BLaER1 treated with 17β-estradiol and CSF1 and Interleukin-3, amounts not matched to agents 10 nM and 100 nM (cell line): ENCODE data around the gene LDLRAD3.

ENCODE experiments used
- H3K27ac ChIP-seq, 11 experiments: shearing (Covaris generic); formaldehyde crosslinking; 2 replicates each; pipeline ENCODE4 v1.8.1; 2022
- H3K27me3 ChIP-seq, 11 experiments: shearing (Covaris generic); formaldehyde crosslinking; 2 replicates each; pipeline ENCODE4 v1.8.1; 2022
- H3K36me3 ChIP-seq, 11 experiments: shearing (Covaris generic); formaldehyde crosslinking; 2 replicates each; pipeline ENCODE4 v1.8.1; 2022
- H3K4me1 ChIP-seq, 10 experiments: shearing (Covaris generic); formaldehyde crosslinking; 2 replicates each; pipeline ENCODE4 v1.8.1; 2022
- H3K4me2 ChIP-seq, 11 experiments: shearing (Covaris generic); formaldehyde crosslinking; 2 replicates each; pipeline ENCODE4 v1.8.1; 2022
- H3K4me3 ChIP-seq, 10 experiments: shearing (Covaris generic); formaldehyde crosslinking; 2 replicates each; pipeline ENCODE4 v1.8.1; 2022
- H3K9ac ChIP-seq, 11 experiments: shearing (Covaris generic); formaldehyde crosslinking; 2 replicates each; pipeline ENCODE4 v1.8.1; 2022
- H3K9me3 ChIP-seq, 11 experiments: shearing (Covaris generic); formaldehyde crosslinking; replicated peaks in 1 of 11; 2 replicates each; pipeline ENCODE4 v1.8.1; 2022
- H4K20me1 ChIP-seq, 11 experiments: shearing (Covaris generic); formaldehyde crosslinking; 2 replicates each; pipeline ENCODE4 v1.8.1; 2022
- Cebpa-rat ChIP-seq, 11 experiments: shearing (Covaris generic); IDR thresholded peaks; 2 replicates each; pipeline ENCODE4 v1.8.1; 2022

LDLRAD3 gene

DNA sequence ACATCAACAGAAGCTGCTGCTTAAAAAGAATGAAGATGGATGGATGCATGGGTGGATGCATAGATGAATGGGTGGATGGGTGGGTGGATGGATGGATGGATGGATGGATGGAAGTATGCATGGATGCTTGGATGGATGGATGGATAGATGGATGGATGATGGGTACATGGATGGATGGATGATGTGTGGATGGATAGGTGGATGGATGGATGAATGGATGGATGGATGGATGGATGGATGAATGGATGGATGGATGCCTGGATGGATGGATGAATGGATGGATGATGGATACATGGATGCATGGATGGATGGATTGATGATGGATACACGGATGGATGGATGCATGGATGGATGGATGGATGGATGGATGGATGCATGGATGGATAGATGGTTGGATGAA is 110.8 kb downstream of the LDLRAD3 start:
- H3K27me3 ChIP-seq, result no peaks in the 10 kb centered on the region
- no peak for TF ChIP-seq Cebpa-rat (IDR thresholded peaks at IDR 0.05)
- no peak overlapping the region for H3K4me3 ChIP-seq
- H3K36me3 ChIP-seq, result peaks cover 20 to 71% (median 48%) of the 10 kb centered on the region in 11 experiments; a peak in 21 of 22 replicates
- H3K4me1 ChIP-seq, result peaks cover 0 to 40% (median 18%) of the 10 kb centered on the region in 10 experiments; a peak in 15 of 20 replicates
- peaks cover 0 to 16% (median 0%) of the 10 kb centered on the region in 11 experiments; a peak in 4 of 22 replicates for H4K20me1 ChIP-seq
- peaks cover 12 to 49% (median 25%) of the 10 kb centered on the region in 11 experiments for H3K9me3 ChIP-seq
- no peak overlapping the region for H3K27ac ChIP-seq
- H3K9ac ChIP-seq, result no peak overlapping the region
- H3K4me2 ChIP-seq, result no peak overlapping the region

DNA sequence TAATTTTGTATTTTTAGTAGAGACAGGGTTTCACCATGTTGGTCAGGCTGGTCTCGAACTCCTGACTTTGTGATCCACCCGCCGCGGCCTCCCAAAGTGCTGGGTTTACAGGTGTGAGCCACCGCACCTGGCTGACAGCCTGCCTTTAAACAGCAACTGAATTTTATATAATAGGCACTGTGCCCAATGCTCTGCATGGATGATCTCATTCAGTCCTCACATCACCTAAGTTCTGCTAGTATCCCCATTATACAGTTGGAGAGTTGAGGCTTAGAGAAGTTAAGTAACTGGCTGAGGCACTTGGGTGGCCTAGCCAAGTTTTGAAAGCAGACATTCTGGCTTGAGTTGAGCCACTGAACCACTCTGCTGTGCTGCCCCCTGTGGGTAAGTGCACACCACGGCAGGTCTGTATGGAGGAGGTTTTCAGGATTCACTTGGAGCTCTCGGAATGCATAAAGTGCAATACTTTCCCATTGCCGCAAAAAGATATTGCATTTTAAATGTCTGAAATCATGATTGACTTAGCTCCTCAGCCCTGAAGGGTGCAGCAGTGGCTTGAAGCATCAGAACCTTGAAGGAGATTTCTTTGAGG is 112.4 kb downstream of the LDLRAD3 start:
- H3K4me2 ChIP-seq, result no peak overlapping the region
- peaks cover 15 to 60% (median 39%) of the 10 kb centered on the region in 11 experiments; a peak in 21 of 22 replicates for H3K36me3 ChIP-seq
- no peak overlapping the region for H3K27ac ChIP-seq
- no peaks in the 10 kb centered on the region for H3K27me3 ChIP-seq
- no peak overlapping the region for H3K4me3 ChIP-seq
- H3K4me1 ChIP-seq, result peaks cover 9 to 53% (median 28%) of the 10 kb centered on the region in 10 experiments; a peak in 18 of 20 replicates
- no peak overlapping the region for H3K9ac ChIP-seq
- H4K20me1 ChIP-seq, result peaks cover 0 to 11% (median 0%) of the 10 kb centered on the region in 11 experiments; a peak in 3 of 22 replicates
- TF ChIP-seq Cebpa-rat (IDR thresholded peaks at IDR 0.05), result no peak
- peaks cover 20 to 55% (median 36%) of the 10 kb centered on the region in 11 experiments for H3K9me3 ChIP-seq

- Histone ChIP-seq H3K4me2 (peak overlapping the region in 8 of 11 experiments; percentile 1 to 56 (median 42); a peak in 15 of 22 replicates), H3K4me1 (peaks cover 14 to 57% (median 38%) of the 10 kb centered on the region in 10 experiments; a peak in 19 of 20 replicates), H3K4me3 (no peak overlapping the region), H3K36me3 (peaks cover 25 to 71% (median 46%) of the 10 kb centered on the region in 11 experiments), H3K9ac (no peak overlapping the region; a peak in 2 of 22 replicates), H4K20me1 (peaks cover 0 to 11% (median 0%) of the 10 kb centered on the region in 11 experiments; a peak in 2 of 22 replicates), H3K27me3 (no peaks in the 10 kb centered on the region), H3K9me3 (peaks cover 24 to 68% (median 48%) of the 10 kb centered on the region in 11 experiments), H3K27ac (peak overlapping the region in 10 of 11 experiments; percentile 11 to 87 (median 74); a peak in 16 of 22 replicates)
- TF ChIP-seq Cebpa-rat (IDR thresholded peaks at IDR 0.05), result no peak
These were observed 113.6 kb downstream of the LDLRAD3 start for GRCh38 chr11:36057379-36058042.

- Histone ChIP-seq H3K9ac (no peak overlapping the region), H3K27me3 (no peaks in the 10 kb centered on the region), H3K36me3 (peaks cover 26 to 72% (median 45%) of the 10 kb centered on the region in 11 experiments), H3K4me1 (peaks cover 19 to 77% (median 51%) of the 10 kb centered on the region in 10 experiments; a peak in 19 of 20 replicates), H3K9me3 (peaks cover 40 to 89% (median 63%) of the 10 kb centered on the region in 11 experiments), H4K20me1 (peaks cover 0 to 3% (median 0%) of the 10 kb centered on the region in 11 experiments; a peak in 2 of 22 replicates), H3K4me2 (no peak overlapping the region), H3K27ac (peak overlapping the region in 10 of 11 experiments; percentile 28 to 87 (median 80); a peak in 20 of 22 replicates), H3K4me3 (peak overlapping the region in 2 of 10 experiments; percentile 5 to 28; a peak in 3 of 20 replicates)
- TF ChIP-seq Cebpa-rat (IDR thresholded peaks at IDR 0.05), result no peak
These were observed 115.8 kb downstream of the LDLRAD3 start for GRCh38 chr11:36059660-36060059.

DNA sequence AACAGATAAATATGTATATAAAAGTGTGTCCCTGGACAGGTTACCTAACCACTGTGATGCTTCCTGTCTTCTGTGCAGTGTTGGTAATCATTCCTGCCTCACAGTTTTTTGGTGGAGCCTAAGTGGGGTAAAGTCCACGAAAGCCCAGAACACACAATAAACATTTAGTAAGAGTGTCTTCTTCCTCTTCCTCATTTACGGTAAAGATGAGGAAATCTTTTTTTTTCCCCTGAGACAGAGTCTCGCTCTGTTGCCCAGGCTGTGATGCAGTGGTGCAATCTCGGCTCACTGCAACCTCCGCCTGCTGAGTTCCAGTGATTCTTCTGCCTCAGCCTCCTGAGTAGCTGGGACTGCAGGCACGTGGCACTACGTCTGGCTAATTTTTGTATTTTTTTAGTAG is 117.1 kb downstream of the LDLRAD3 start:
- H3K27ac ChIP-seq, result peak overlapping the region; percentile 71 to 87 (median 82)
- peaks cover 49 to 100% (median 73%) of the 10 kb centered on the region in 11 experiments for H3K9me3 ChIP-seq
- H3K36me3 ChIP-seq, result peaks cover 26 to 79% (median 47%) of the 10 kb centered on the region in 11 experiments
- H3K27me3 ChIP-seq, result no peaks in the 10 kb centered on the region
- H3K4me1 ChIP-seq, result peaks cover 27 to 90% (median 58%) of the 10 kb centered on the region in 10 experiments
- peak; percentile 71 to 96 (median 90); a peak in 21 of 22 replicates for TF ChIP-seq Cebpa-rat (IDR thresholded peaks at IDR 0.05)
- H4K20me1 ChIP-seq, result no peaks in the 10 kb centered on the region
- H3K4me3 ChIP-seq, result peak overlapping the region in 1 of 10 experiments; percentile 20; a peak in 1 of 20 replicates
- H3K4me2 ChIP-seq, result peak overlapping the region; percentile 0 to 70 (median 29); a peak in 15 of 22 replicates
- H3K9ac ChIP-seq, result peak overlapping the region; percentile 16 to 66 (median 53); a peak in 16 of 22 replicates

DNA sequence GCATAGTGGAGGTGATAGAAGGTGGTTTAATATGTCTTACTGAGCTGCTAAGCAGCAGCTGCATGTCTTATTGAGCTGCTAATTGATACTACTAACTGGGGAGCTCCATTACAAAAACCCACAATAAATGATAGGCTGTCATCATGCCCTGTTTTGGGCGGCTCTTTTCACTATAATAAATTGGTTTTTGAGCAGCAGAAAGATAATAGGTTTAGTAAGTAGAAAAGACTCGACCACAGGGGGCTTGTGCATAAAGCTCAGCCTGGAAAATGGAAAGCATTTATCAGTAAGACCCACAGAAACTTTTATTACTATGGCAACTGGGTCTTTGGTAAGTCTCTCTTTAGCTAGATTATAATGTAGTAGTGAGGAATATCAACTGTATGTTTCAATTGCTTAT is 117.6 kb downstream of the LDLRAD3 start:
- H3K4me2 ChIP-seq, result peak overlapping the region; percentile 0 to 70 (median 29); a peak in 15 of 22 replicates
- H3K4me3 ChIP-seq, result peak overlapping the region in 2 of 10 experiments; percentile 15 to 20; a peak in 3 of 20 replicates
- H3K9ac ChIP-seq, result peak overlapping the region; percentile 16 to 66 (median 53); a peak in 14 of 22 replicates
- H3K27ac ChIP-seq, result peak overlapping the region; percentile 71 to 87 (median 82)
- no peaks in the 10 kb centered on the region for H4K20me1 ChIP-seq
- no peaks in the 10 kb centered on the region for H3K27me3 ChIP-seq
- peaks cover 27 to 81% (median 52%) of the 10 kb centered on the region in 11 experiments for H3K36me3 ChIP-seq
- H3K4me1 ChIP-seq, result peaks cover 30 to 95% (median 61%) of the 10 kb centered on the region in 10 experiments
- no peak for TF ChIP-seq Cebpa-rat (IDR thresholded peaks at IDR 0.05)
- peaks cover 54 to 100% (median 78%) of the 10 kb centered on the region in 11 experiments for H3K9me3 ChIP-seq

DNA sequence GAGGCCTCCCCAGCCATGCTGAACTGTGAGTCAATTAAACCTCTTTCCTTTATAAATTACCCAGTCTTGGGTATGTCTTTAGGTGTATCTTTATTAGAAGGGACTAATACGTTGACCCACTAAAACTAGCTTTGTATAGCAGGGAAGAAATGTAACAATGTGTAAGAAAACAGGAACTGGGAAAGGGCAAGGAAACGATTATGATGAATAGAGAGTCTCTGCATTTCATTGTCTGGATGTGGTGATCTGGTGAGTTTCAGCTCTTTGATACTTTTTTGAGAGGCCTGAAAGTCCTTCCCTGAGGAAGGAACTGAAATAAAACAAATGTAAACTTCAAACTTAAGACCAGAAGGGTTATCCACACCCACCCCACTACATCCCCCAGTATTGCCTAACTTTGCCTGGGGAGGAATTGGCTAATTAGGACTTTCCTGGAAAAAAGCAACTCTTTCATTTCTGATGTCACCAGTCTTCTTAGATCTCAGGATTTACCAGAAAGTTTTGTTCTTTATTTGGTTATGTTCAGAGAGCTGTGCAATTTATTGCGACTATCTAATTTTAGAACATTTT is 119.0 kb downstream of the LDLRAD3 start:
- Histone ChIP-seq H3K27ac (peak overlapping the region; percentile 71 to 87 (median 82); a peak in 21 of 22 replicates), H3K4me2 (peak overlapping the region; percentile 0 to 70 (median 44); a peak in 17 of 22 replicates), H3K9me3 (peaks cover 68 to 100% (median 92%) of the 10 kb centered on the region in 11 experiments), H3K4me3 (no peak overlapping the region; a peak in 1 of 20 replicates), H3K9ac (peak overlapping the region in 7 of 11 experiments; percentile 3 to 66 (median 20); a peak in 8 of 22 replicates), H3K27me3 (no peaks in the 10 kb centered on the region), H3K36me3 (peaks cover 32 to 80% (median 54%) of the 10 kb centered on the region in 11 experiments), H4K20me1 (no peaks in the 10 kb centered on the region), H3K4me1 (peaks cover 27 to 86% (median 50%) of the 10 kb centered on the region in 10 experiments)
- TF ChIP-seq Cebpa-rat (IDR thresholded peaks at IDR 0.05), result no peak; a peak in 1 of 22 replicates

- Histone ChIP-seq H3K9me3 (peaks cover 43 to 77% (median 71%) of the 10 kb centered on the region in 11 experiments), H3K4me2 (peak overlapping the region; percentile 27 to 70 (median 41); a peak in 19 of 22 replicates), H3K27ac (peak overlapping the region in 8 of 11 experiments; percentile 1 to 85 (median 24); a peak in 7 of 22 replicates), H3K9ac (peak overlapping the region in 1 of 11 experiments; percentile 34; a peak in 1 of 22 replicates), H3K36me3 (peaks cover 15 to 60% (median 34%) of the 10 kb centered on the region in 11 experiments), H3K4me1 (peaks cover 48 to 93% (median 67%) of the 10 kb centered on the region in 10 experiments), H3K4me3 (no peak overlapping the region; a peak in 1 of 20 replicates), H3K27me3 (no peaks in the 10 kb centered on the region), H4K20me1 (peaks cover 0 to 4% (median 0%) of the 10 kb centered on the region in 11 experiments; a peak in 3 of 22 replicates)
- TF ChIP-seq Cebpa-rat (IDR thresholded peaks at IDR 0.05), result no peak
These were observed 121.6 kb downstream of the LDLRAD3 start for GRCh38 chr11:36065436-36065835.
